ENCODE measurements around the gene PRELID1. TPM values are rescaled to one million over a fixed set of nuclear protein-coding genes. Genes with fewer than 3 reads are reported as not detected.
"Not testable (repeated sequence)": the region's sequence is repeated elsewhere in the genome, so short reads cannot be mapped to it uniquely, and the experiment has no call there.

Gene PRELID1, protein sequence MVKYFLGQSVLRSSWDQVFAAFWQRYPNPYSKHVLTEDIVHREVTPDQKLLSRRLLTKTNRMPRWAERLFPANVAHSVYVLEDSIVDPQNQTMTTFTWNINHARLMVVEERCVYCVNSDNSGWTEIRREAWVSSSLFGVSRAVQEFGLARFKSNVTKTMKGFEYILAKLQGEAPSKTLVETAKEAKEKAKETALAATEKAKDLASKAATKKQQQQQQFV
- total RNA-seq, result 100 to 1,000 TPM; 360 to 372 TPM

DNA sequence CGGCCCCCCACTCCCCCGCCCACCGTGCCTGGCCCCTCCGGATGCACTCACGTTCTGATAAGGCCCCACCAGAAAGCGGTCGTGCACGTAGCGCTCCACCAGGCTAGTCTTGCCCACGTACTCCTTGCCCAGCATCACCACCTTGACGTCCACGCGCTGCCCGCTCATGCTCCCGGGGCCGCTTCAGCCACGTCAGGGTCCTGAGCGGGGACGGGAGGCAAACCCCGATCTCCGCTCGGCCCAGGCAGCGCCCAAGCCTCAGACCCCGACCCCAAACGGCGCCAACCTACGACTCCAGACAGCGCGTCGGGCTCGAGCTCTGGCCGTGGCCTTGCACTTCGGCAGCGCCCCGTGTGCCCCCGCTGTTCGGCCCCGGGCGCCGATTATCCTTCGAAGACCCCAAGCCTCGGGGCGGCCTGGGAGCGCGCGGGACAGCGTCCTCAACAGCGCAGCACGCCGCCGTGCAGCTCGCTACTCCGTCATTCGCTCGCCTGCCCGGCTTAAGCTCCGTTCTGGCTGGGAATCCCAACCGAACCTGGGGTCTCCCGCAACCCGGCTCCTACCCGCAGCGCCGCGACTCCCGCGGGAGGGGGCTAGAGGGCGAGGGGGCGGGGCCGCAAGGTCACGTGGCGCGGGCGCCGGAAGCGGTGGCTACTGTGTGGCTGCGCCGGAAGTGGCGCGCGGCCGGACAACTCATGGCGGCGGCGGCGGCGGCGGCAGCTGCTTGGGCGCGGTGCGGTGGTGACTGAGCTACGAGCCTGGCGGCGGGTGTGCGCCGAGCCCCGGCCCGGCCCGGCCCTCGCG lies at the start of gene PRELID1, which contains the start of gene RAB24:
PRELID1 (plus strand) TSS at position 679 of the 804 bp plus-strand sequence. CDS start 187 bp downstream, outside the sequence.
RAB24 (minus strand) TSS at position 599 of the 804 bp plus-strand sequence; CDS start at position 168, 431 bp downstream.
- ChIA-PET POLR2A (interaction anchor here (0.6 to 1.0 kb wide), 4 partner anchors 43 to 1297 kb away, joined by 3 to 4 read pairs (median 3); no protein-coding TSS in a partner anchor), CTCF (interaction anchor here (0.5 to 1.4 kb wide), 8 partner anchors 9 to 188 kb away, joined by 3 to 7 read pairs (median 4); no protein-coding TSS in a partner anchor)

- POLR2A ChIA-PET, result no interaction called here
- CTCF ChIA-PET, result no interaction called here
Observed at GRCh38 chr5:177256296-177256695, 47.3 kb upstream of the PRELID1 start.

- CTCF ChIA-PET, POLR2A ChIA-PET: not testable (repeated sequence)
Observed at GRCh38 chr5:177258711-177259110, 44.9 kb upstream of the PRELID1 start.

DNA sequence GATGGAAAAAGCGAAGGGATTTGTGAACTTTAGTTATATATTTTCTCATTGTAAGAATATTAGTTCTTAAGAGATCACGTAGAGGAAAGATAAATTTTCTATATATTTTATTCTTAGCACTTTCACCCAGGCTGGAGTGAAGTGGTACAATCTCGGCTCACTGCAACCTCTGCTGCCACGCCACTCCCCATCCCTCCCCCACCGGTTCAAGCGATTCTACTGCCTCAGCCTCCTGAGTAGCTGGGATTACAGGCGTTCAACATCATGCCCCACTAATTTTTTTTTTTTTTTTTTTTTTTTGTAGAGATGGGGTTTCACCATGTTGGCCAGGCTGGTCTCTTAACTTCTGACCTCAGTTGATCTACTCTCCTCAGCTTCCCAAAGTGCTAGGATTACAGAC lies 42.6 kb upstream of the PRELID1 start:
- ChIA-PET CTCF (no interaction called here), POLR2A (interaction anchor here (0.6 kb wide), 1 partner anchor 75 kb away, joined by 8 read pairs; no protein-coding TSS in a partner anchor)

DNA sequence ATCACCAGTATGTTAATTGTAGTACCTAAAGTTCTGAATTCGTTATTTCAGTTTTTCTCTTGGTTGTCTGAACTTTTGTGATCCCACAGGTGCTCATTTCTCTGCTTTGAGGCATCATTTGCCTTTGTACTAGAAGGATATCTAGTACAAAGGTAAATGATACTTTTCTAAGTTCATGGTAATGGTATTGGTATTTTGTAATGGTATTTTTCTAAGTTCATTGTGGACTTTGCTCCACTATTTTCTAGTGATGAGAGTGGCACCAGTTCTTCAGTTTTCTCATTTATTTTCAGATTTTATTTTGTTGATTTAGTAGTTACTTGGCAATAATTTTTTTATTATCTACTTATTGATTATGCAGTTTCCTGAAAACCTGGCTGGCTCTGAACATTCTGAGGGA lies 42.1 kb upstream of the PRELID1 start:
- ChIA-PET CTCF (no interaction called here), POLR2A (interaction anchor here (0.6 kb wide), 1 partner anchor 75 kb away, joined by 8 read pairs; no protein-coding TSS in a partner anchor)

DNA sequence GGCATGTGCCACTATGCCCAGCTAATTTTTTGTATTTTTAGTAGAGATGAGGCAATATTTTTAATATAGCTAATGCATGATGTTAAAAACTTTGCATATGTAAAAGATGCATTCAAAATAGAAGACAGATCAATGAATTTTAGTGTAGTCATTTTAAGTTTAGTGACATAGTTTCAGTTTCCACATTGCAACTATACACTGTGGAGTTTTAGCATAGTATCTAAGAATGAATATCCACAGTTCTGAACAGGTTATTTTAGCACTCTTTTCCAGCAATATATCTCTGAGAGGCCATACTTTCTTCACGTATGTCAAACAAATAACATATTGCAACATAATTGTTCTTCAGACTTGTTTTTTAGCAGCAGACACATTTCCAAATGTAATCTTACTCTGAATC lies 39.4 kb upstream of the PRELID1 start:
- CTCF ChIA-PET, result no interaction called here

DNA sequence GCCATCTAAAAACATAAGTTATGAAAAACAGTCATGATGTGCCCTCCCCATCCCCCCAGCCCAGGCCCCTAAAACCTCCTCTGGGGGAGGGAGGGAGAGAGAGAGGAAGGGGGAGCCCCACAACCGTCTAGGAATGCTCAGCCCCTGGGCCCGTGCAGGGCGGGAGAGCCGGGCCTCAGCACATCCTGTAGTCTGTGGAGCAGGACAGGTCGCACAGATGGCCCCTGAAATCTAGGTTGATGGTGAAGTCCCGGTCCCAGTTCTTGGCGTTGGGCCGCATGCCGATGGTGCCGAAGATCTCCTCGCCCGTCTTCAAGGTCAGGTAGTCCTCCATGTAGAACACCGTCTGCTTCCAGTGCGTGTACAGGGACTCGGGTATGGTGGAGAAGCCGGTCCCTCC lies 38.2 kb upstream of the PRELID1 start:
- POLR2A ChIA-PET, result no interaction called here

More for the DNA sequence above, 39.4 kb upstream of the PRELID1 start:
- POLR2A ChIA-PET, result no interaction called here

DNA sequence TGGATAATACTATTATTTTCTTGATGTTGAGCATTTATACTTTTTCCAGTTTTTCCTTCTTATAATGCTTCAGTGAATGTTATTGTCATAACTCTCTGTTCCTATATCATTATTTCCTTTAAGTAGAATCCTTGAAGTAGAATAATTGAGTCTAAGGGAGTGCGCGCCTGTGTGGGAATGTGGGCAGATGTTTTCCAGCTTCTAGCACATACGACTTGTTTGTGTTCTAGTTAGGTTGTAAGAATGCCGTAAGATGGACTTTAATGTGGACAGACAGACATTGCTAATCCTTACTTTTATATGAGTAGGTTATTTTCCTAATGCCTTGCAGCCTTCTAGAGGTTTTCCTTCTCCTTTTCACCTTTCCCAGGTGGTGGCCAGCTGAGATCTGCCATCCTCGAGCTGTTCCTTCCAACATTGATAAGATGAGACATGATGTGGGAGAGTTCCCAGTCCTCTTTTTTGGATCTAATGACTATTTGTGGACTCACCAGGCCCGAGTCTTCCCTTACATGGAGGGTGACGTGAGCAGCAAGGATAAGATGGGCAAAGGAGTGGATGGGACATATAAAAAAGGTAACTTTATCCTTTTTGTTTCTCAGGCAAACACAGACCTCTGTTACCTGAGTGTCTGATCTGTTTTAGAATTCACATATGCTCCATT lies 34.2 kb upstream of the PRELID1 start:
- ChIA-PET POLR2A (no interaction called here), CTCF (no interaction called here)

More for the DNA sequence above, 38.2 kb upstream of the PRELID1 start:
- CTCF ChIA-PET, result no interaction called here

GRCh38 chr5:177269976-177270375 lies 33.6 kb upstream of the PRELID1 start:
- POLR2A ChIA-PET, result no interaction called here
- CTCF ChIA-PET, result no interaction called here

- ChIA-PET CTCF (interaction anchor here (1.1 kb wide), 1 partner anchor 39 kb away, joined by 3 read pairs; no protein-coding TSS in a partner anchor), POLR2A (no interaction called here)
Observed at GRCh38 chr5:177270653-177271052, 32.9 kb upstream of the PRELID1 start.

- ChIA-PET CTCF (interaction anchor here (0.7 to 1.1 kb wide), 2 partner anchors 34 to 39 kb away, joined by 3 read pairs; no protein-coding TSS in a partner anchor), POLR2A (no interaction called here)
Observed at GRCh38 chr5:177271113-177271512, 32.5 kb upstream of the PRELID1 start.

DNA sequence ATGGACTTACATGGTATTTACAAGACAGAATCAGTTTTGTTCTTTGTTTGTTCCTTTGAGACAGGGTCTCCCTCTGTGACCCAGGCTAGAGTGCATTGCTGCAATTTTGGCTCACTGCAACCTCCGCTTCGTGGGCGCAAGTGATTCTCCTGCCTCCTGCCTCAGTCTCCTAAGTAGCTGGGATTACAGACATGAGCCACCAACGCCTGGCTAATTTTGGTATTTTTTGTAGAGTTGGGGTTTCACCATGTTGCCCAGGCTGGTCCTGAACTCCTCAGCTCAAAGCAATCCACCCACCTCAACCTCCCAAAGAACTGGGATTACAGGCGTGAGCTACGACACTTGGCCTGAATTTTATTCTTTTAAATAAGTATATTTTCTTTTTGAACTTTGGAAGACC lies 27.7 kb upstream of the PRELID1 start:
- ChIA-PET CTCF (interaction anchor here (0.6 kb wide), 1 partner anchor 223 kb away, joined by 3 read pairs; no protein-coding TSS in a partner anchor), POLR2A (no interaction called here)

DNA sequence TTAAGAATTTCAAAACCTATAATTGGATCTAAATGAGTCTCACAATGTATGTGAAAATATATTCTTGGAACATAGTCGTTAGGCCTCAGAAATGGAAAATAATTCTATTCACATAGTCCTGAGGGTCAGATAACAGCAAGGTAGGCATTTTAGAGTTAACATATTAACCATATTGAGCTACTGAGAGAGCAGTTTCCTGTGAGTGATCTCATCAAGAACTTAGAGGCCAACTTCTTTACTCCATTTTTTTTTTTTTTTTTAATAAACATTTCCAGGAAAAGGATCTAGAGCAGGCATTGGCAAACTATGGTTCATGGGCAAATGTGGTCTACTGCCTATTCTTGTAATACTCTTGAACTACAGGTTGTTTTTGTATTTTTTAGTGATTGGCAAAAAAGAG lies 26.7 kb upstream of the PRELID1 start:
- ChIA-PET POLR2A (interaction anchor here (0.8 kb wide), 1 partner anchor 30 kb away, joined by 3 read pairs; no protein-coding TSS in a partner anchor), CTCF (interaction anchor here (0.7 to 1.5 kb wide), 3 partner anchors 10 to 163 kb away, joined by 3 to 9 read pairs (median 4); no protein-coding TSS in a partner anchor)

- POLR2A ChIA-PET, result no interaction called here
Observed at GRCh38 chr5:177288191-177288590, 15.4 kb upstream of the PRELID1 start.

DNA sequence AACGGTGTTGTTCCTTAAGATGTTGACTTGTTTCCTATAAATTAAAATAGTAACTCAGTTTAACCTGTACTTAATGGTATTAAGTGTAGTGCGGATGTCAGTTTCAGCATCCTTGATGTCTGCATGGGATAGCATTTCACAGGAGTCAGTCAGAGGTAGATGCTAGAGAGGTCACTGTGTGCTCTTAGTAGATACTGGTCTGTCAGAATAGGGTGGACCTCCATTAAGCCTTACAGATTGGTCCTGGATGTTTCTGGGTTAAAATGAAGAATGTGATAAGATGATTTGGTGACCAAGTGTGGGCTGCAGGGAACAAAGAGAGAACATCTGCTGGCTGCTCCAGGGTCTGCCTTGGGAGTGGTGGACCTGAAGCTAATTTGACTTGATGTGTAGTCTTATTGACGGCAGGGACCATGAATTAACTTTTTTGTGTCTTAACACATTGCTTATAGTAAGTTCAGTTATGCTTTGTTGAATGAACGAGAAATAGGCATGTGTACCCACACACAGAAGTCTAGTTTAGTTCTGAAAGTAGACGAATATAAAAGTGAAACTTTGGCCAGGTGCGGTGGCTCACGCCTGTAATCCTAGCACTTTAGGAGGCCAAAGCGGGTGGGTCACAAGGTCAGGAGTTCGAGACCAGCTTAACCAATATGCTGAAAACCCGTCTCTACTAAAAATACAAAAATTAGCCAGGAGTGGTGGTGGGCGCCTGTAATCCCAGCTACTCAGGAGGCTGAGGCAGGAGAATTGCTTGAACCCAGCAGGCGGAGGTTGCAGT lies 12.6 kb upstream of the PRELID1 start:
- CTCF ChIA-PET, result interaction anchor here (1.3 kb wide), 1 partner anchor 19 kb away, joined by 4 read pairs; no protein-coding TSS in a partner anchor
- POLR2A ChIA-PET, result no interaction called here

More at GRCh38 chr5:177288191-177288590, 15.4 kb upstream of the PRELID1 start:
- CTCF ChIA-PET, result no interaction called here

DNA sequence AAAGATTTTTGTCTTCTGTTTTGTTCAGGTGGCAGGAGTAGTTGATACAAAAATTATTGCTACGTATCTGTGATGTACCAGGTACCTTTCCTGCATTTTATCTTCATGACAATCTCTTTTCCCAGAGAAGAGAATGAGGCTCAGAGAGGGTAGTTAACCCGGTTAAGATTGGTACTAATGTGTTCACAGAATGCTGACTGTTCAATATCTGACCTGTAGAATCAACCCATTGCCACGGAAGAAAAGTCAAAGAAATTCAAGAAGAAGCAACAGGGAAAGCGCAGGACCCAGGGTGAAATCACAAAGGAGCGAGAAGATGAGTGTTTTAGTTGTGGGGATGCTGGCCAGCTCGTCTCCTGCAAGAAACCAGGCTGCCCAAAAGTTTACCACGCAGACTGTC lies 11.9 kb upstream of the PRELID1 start:
- CTCF ChIA-PET, result interaction anchor here (0.6 to 1.3 kb wide), 3 partner anchors 10 to 53 kb away, joined by 3 to 4 read pairs (median 3); no protein-coding TSS in a partner anchor
- POLR2A ChIA-PET, result no interaction called here

- POLR2A ChIA-PET, result no interaction called here
- CTCF ChIA-PET, result interaction anchor here (0.9 to 1.5 kb wide), 2 partner anchors 9 to 16 kb away, joined by 3 to 4 read pairs; no protein-coding TSS in a partner anchor
Observed at GRCh38 chr5:177293819-177294581, 9.6 kb upstream of the PRELID1 start.

- ChIA-PET CTCF (interaction anchor here (0.9 kb wide), 1 partner anchor 9 kb away, joined by 3 read pairs; no protein-coding TSS in a partner anchor), POLR2A (no interaction called here)
Observed at GRCh38 chr5:177294632-177295031, 9.0 kb upstream of the PRELID1 start.

All from activated CD8-positive, alpha-beta memory T cell treated with anti-CD3 and anti-CD28 coated beads for 36 hours (primary cell).